Activated T-cell treated with anti-CD3 and anti-CD28 coated beads for 1 hour (primary cell): ENCODE data around the gene NMNAT2.

Source experiments
- DNase-seq: peaks from one replicate; pipeline ENCODE4 v3.0.0-alpha.2; 2020; ENCODE audit warnings: low read depth

The NMNAT2 gene

DNA sequence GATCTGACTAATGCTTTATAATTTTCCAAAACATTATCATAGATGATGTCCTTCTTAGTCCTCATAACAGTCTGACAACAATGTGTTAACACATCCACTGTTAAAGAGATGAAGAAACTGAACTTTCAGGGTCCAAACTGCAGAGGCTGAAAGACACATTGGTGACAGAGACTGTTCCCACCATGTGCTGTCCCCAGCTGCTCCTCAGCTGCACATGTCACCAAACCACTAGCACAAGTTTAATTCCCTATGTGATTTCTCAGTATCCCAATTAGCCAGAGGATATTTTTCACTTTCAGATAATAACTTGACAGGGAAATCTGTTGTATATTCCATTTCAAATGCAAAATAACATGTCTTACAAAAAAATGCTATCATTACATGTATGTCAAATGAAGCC, 207.5 kb downstream of the NMNAT2 start:
- DNase-seq: no peak

DNA sequence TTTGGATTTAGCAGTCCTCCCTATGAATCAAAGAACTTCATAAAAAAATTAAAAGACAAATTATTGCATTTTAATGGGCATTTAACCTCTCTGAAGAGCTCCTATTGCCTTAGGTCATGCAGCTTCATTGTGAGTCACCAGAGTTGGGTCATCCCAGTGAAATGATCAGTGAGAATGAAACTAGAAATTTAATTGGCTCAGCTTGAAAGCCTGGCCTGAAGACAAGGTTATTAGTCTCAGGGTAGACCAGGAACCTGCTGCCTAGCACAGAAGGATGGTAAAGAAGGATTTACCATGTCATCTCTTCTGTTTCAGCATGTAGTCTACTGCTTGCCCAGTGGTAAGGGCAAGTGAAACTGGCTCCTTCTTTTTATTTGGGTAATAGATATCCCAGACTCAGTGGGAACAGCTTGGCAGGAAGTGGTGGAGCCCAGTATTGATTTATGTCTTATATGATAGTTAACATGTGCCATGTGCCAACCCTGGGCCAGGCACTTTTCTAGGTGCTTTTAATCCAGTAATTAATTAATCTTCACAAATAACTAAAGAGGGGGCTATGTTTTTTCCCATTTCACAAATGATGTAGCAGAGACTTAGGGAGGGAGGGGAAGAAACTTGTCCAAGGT, 208.5 kb downstream of the NMNAT2 start:
- no peak for DNase-seq

DNA sequence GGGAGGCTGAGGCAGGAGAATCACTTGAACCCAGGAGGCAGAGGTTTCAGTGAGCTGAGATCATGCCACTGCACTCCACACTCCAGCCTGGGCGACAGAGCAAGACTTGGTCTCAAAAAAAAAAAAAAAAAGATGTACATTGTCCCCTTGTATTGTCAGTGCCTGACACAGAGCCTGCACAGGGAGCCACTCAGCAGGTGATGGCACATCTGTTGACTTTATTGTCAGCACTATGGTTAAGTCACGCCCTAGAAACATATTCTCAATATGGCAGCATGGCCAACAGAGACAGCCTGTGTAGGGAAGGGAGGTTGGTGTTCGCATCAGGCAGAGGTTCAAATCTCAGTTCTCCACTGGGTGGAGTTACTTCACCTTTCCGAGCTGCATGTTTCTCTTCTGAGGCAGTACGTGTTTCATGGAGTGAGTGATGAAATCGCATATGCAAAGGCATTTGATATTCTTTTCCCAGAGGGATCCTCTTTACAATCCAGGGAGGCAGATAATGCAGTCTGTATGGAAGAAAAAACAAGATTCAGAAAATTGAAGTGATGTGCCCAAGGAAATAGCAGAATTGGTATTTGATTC, 211.6 kb downstream of the NMNAT2 start:
- DNase-seq: no peak

DNA sequence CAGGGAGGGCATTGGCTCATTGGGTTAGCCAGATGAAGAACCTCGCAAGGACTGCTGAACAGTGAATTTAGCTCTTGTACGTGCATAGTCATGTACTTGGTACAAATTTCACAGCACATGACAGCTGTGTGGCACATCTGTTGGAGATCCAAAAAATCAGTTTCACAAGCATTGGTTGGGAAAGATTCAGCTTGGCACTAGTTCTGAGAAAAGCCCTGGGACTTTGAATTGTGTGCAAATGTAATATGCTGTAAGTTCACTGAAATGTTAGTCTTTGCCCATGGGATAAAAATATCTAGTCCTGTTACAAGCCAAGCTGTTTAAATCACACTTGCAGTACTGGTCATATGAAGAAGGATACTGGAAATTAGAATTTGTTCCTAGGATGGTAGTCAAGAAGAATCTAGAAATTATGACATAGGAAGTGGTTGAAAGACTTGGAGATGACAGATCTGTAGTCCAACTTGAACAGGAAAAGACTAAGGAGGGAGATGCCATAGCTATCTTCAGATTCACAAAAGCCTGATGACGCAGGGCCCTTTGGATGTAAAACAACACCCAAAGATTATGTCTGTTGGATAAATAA, 212.9 kb downstream of the NMNAT2 start:
- no peak for DNase-seq

DNA sequence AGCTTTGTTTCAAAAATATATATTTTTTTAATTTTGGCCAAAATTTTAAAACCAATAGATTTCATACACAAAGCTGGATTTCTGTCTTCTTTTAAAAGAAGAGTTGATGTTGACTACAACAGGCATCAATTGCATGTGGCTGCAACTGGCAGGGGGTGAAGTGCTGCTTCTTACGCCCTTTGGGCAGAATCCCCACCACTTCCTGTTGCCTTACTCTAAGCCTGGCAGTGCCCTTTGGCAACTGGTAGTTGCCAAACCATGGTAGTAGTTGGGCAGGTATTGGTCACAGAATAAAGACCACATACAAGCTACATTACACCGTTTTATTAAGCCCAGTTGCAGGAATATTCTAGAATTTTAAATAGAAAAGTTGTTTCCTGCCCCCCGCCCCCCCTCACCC, 215.1 kb downstream of the NMNAT2 start:
- DNase-seq: no peak

DNA sequence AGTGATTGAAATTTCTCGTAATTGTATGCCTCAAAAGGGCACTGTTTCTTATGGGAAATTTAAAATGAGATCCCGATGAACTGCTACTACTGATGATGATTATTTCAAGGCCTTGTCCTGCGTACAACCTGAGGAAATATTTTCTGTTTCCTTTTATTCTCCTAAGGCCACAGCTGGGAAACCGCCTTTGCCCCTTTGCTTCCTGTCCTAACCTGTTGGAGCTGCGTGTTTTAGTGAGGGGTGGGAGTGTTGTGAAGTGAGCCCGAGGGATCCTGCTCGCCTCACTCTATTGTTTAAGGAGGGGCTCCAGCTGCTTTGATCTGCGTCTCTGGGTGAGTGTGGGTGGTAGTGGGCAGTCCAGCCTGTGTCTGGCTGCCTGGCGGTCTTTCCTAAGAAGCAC, 217.7 kb downstream of the NMNAT2 start:
- no peak for DNase-seq

DNA sequence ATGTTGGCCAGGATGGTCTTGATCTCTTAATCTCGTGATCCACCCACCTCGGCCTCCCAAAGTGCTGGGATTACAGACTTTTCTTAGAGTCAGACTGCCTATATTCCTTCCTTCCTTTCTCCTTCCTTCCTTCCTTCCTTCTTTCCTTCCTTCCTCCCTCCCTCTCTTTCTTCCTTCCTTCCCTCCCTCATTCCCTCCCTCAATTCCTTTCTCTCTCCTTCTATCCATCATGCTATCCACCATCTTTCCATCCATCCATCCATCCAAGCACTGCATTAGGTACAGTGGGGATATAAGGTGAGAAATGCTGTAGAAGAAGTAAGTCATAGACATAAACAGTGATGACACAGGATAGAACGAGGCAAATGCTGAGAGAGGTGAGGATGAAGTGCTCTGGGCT, 218.9 kb downstream of the NMNAT2 start:
- DNase-seq: no peak

DNA sequence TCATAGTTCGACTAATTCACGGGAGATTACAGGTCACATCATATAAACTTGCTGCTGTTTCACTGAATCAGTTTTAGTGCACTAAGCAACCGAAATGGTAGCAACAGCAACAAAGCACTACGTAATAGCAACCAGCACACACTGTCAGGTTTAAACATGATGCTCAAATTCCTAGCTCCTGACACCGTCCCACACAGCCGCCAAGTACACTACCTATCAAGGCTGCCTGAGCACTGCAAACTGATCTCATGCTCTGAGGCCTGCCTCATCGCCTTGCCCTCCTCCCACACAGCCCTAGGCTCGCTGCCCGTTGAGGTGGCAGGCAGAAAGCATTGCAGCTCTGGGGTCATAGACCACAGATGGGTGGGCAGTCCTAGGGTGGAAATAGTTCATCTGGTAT, 219.7 kb downstream of the NMNAT2 start:
- no peak for DNase-seq
